Central memory CD4-positive, alpha-beta T cell (primary cell): ENCODE results near the gene CAPZB.
"Not testable (repeated sequence)": the region's sequence is repeated elsewhere in the genome, so short reads cannot be mapped to it uniquely, and the experiment has no call there.

Experiments
- DNase-seq: peaks from one replicate; pipeline ENCODE4 v3.0.0; 2022
- total RNA-seq, 3 experiments: gene quantifications; one replicate each; lab custom pipeline; 2026; lab: John Stamatoyannopoulos, UW

The CAPZB gene
- 148 to 230 (median 179) reads per million in 3 experiments for total RNA-seq

DNA sequence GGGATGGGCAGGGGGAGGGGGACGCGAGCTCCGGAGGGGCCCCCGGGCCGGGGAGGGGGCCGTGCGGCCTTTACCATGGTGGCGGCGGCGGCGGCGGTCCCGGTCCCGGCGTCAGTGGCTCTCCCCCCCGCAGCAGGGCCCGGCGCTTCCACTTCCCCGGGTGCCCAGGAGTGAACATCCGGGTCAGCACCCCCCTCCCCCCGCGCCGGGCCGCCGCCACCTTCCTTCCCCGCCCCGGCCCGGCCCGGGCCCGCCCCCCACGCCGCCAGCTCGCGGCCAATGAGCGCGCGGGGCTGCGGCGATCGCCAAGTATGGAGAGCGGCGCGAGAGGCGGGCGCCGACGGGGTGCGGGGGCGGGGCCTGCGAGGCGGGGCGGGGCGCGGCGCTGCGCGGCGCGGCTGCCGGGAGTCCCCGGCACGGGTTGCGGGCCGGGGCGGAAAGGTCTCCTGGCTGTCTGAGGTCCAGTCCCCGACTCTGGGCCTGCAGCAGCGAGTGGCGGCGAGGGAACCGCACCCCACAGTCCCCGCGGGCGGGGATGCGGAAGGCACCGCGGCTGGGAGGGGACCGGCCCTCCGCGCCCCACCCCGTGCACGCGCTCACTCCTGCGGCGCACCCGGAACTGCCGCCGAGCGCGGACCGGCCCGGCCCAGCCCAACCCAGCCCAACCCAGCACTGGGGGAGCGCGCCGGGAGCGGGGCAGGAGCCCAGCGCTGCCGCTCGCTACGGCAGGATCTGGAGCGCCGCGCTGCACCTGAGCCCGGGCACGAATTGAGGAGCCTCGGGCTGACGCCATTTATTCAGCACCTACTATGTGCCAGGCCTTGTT lies at the start of gene CAPZB:
TSS of gene CAPZB (minus strand) at position 178 of the 826 bp plus-strand sequence. CDS start at position 77, 101 bp downstream.
- DNase-seq = peak; percentile 88

GRCh38 chr1:19534281-19534680 lies 48.9 kb upstream of the CAPZB start:
- no peak for DNase-seq

- DNase-seq = no peak
Observed at GRCh38 chr1:19533626-19534025, 48.3 kb upstream of the CAPZB start.

DNA sequence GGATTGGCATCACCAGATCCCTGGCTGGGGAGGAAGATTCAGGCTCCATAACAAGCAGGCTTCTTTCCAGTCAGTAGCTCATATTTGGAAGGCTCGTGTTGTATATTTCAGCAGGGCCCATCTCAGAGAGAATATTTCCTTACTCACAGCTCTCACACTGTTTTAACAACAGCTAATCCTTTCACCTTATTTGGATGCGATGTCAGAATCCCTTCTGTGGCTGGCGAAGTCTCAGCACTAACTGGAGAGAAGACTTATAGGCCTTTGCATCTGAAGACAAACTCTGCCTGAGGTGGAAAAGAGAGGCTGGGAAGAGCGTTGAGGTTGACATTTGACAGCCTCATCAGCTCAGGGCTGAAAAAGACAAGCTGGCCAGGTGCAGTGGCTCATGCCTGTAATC lies 47.2 kb upstream of the CAPZB start:
- DNase-seq = no peak

DNA sequence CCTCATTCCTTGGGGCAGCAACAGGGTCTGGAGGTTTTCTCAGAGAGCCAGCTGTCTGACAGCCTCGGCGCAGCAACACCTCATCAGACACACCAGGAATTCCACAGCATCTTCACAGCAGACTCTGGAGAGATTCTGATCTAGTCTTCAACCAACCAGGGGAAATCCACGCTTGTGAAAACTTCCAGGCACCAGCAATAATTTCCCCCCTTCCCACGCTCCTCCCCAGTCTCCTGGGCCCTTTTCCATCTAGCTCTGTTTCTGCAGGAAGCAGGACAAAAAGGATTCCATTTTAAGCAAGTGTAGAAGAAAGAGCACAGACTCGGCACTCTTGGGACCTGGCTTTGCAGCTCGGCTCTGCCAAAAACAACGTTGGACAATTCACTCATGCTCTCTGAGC lies 44.3 kb upstream of the CAPZB start:
- no peak for DNase-seq

- no peak for DNase-seq
Observed at GRCh38 chr1:19528438-19528837, 43.1 kb upstream of the CAPZB start.

- DNase-seq = no peak
Observed at GRCh38 chr1:19525607-19526545, 40.5 kb upstream of the CAPZB start.

DNA sequence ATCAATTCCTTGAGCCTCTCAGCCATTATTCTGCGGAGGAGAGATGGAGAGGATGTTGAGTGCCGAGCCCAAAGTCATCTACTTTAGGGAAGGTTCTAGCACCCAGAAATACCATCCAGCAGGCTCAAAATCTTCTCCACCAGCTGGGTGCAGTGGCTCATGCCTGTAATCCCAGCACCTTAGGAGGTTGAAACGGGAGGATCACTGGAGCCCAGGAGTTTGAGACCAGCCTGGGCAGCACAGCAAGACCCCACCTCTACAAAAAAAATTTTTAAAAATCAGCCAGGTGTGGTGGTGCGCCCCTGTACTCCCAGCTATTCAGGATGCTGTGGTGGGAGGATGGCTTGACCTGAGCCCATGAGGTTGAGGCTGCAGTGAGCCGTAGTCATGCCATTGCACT lies 39.5 kb upstream of the CAPZB start:
- DNase-seq = no peak

- DNase-seq = not testable (repeated sequence)
Observed at GRCh38 chr1:19522570-19522969, 37.2 kb upstream of the CAPZB start.

DNA sequence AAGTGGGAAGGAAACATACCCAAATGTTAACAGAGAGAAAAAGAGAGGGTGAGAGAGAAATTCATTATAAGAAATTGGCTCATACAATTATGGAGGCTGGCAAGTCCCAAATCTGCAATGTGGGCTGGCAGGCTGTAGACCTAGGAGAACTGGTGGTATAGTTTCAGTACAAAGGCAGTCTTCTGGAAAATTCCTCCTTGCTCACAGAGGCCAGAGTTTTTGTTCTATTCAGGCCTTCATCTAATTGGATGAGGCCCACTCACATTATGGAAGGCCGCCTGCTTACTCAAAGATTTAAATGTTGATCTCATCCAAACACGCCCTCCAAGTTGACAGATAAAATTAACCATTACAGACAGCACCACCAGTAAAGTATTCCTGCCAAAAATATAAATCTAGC lies 36.1 kb upstream of the CAPZB start:
- DNase-seq = no peak

- DNase-seq = no peak
Observed at GRCh38 chr1:19517017-19517416, 31.7 kb upstream of the CAPZB start.

- no peak for DNase-seq
Observed at GRCh38 chr1:19515201-19515600, 29.9 kb upstream of the CAPZB start.

- no peak for DNase-seq
Observed at GRCh38 chr1:19514391-19514831, 29.1 kb upstream of the CAPZB start.

DNA sequence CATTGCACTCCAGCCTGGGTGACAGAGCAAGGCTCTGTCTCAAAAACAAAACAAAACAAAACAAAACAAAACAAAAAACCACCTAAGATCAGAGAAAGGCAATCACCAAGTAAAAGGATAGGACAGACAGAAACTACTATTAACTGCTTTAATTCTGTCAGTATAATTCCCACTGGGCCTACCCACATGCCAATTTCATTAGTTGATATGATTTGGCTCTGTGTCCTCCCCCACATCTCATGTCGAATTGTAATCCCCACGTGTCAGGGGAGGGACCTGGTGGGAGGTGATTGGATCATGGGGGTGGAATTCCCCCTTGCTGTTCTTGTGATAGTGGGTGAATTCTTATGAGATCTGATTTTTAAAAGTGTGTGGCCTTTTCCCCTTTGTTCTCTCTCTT lies 27.2 kb upstream of the CAPZB start:
- no peak for DNase-seq

DNA sequence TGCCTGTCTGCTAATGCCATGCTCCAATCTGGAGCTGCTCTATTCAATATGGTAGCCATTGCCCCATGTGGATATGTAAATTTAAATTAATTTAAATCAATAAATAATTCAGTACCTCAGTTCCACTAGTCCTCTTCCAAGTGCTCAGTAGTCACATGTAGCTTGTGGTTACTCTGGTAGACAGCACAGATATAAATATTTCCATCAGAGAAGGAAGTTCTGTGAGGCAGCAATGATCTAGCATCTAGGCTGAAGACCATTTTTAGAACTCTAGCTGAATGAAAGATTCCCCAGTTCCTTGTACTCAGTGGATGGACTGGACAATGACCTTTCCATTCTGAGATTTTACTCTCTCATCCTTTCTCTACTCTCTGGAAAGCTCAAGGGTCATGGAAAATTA lies 25.8 kb upstream of the CAPZB start:
- DNase-seq = no peak

DNA sequence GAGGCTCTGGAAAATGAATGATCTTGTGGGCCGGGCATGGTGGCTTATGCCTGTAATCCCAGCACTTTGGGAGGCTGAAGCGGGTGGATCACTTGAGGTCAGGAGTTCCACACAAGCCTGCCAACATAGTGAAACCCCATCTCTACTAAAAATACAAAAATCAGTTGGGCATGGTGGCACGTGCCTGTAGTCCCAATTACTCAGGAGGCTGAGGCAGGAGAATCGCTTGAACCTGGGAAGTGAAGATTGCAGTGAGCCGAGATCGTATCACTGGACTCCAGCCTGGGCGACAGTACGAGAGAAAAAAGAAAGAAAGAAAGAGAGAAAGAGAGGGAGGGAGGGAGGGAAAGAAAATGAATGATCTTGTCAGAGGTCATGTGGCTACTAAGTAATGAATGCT lies 24.3 kb upstream of the CAPZB start:
- not testable (repeated sequence) for DNase-seq

DNA sequence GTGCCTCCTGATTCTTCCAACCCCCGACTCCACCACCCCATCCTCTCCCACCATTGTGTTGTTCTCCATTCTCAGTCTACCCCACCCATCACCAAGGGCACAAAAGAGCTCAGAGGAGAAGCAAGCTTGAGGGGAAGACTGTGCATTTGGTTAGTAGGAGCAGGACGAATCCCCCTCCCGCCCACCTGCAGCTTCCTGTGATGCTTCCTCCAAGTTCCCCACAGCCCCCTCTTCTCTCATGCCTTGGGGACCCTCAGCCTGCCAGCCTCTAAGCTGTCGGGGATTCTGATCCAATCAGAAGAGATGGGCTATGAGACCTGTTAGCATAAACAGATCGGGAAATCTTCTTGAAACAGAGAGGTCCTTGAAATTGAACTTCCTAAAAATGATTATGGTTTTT lies 22.2 kb upstream of the CAPZB start:
- DNase-seq = no peak

GRCh38 chr1:19505693-19506457 lies 20.5 kb upstream of the CAPZB start:
- no peak for DNase-seq

DNA sequence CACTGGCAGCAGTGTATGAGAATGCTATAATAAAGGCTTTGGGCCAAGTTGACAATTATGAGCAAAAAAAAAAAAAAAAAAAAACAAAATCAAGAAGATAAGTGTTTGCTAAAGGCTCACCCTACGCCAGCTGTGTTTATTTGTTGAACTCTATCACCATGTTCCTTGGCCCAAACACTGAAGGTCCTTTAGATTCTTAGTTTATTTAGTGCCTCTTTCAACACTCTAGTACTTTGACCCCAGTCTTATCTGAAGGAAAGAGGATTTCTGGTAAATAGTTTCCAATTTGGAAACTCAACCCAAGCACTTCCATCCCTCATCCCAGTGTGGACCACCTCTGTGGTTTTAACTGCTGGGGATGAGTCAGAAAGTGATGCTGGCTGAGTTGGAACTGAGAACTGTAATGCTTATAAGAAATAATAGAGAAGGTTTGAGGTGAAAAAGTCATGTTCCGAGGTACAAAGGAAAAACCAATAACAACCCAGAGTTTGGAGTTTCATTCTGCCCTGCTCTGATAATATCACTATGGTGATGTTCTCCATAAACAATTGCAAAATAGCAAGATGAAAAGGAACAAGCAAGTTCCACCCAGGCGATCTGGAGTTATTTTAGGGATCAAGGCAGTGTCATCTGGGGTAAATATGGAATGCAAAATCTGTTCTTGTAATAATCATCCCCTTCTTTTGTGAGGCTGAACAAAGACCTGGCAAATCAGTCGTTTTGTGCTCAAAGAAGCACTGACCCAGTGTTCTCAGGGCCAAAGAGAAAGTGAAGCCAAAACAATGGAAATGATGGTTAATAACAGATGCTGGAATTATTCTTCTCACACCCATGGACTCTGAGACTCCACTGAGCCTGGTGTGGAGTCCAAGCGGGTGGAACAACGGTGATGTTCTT lies 19.7 kb upstream of the CAPZB start:
- no peak for DNase-seq

DNA sequence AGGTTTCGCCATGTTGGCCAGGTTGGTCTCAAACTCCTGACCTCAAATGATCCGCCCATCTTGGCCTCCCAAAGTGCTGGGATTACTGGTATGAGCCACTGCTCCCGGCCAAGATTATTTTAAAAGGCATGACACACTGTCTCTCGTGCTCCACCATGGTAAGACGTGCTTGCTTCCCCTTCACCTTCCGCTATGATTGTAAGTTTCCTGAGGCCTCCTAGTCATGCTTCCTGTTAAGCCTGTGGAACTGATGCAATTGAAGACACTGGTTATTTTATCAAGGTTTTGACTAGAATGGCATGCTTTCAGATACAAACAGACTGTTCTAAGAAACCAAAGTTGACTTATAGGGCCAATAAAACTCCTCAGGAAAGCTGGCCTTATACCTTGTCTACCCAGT lies 16.9 kb upstream of the CAPZB start:
- DNase-seq = not testable (repeated sequence)

DNA sequence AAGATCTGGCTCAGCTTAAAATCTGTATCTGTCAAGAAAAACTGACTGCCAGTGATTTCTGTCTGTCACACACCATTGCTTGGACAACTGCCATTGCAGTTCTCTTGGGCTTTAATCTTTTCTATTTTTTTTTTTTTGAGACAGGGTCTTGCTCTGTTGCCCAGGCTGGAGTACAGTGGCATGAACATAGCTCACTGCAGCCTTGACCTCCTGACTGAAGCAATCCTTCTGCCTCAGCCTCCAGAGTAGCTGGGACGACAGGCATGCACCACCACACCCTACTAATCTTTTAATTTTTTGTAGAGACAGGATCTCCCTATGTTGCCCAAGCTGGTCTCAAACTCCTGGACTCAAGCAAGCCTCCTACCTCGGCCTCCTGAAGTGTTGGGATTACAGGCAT lies 14.5 kb upstream of the CAPZB start:
- DNase-seq = not testable (repeated sequence)

GRCh38 chr1:19497443-19497842 lies 12.1 kb upstream of the CAPZB start:
- DNase-seq = not testable (repeated sequence)
